ENCODE measurements around the gene MYRIP. TPM values are rescaled to one million over a fixed set of nuclear protein-coding genes. Genes with fewer than 3 reads are reported as not detected.

The MYRIP gene
- total and polyA plus RNA-seq, 8 donors = 0.29 to 1.9 (median 0.57) TPM

DNA sequence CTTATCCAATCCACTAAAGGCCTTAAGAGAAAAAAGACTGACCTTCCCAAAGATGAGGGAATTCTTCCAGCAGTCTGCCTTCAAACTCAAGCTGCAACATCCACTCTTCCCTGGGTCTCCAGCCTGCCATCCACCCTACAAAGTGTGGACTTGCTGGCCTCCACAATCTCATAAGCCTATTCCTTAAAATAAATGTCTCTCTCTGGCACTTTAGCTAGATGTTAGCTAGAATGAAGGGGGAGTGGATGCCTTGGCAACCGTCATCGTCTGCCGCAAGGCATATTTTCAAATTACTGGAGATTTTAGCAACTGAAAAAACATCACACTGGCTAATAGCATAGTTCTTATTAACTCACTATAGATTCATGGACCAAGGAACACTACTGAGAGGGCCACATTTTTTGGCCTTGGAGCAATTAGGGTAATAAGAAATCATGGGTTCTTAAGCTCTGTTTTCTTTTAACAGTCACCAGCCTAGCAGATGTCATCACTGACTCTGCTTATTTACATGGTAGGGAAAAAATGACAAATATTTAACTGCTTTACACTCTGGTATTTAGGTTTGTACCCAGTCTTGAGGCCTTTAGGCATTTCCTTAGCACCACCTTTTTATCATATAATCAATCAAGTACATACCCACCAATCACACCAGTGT, 245.3 kb downstream of the MYRIP start:
- ATAC-seq (no peak), DNase-seq (no peak)
- Histone ChIP-seq H3K4me1 (no peaks in the 10 kb centered on the region), H3K9me3 (peaks cover 0 to 16% of the 10 kb centered on the region in 2 donors), H3K36me3 (no peaks in the 10 kb centered on the region), H3K4me3 (no peak overlapping the region), H3K27me3 (no peaks in the 10 kb centered on the region), H3K27ac (no peak overlapping the region)
- intact Hi-C loops (cut with DNase I) = no loop called here
- no peak for TF ChIP-seq CTCF (IDR thresholded peaks at IDR 0.05)

- H3K27me3 ChIP-seq = no peaks in the 10 kb centered on the region
- no peak for TF ChIP-seq CTCF (IDR thresholded peaks at IDR 0.05)
- DNase-seq (no peak), ATAC-seq (no peak)
- no peak overlapping the region for H3K27ac ChIP-seq
- no peaks in the 10 kb centered on the region for H3K4me1 ChIP-seq
- no peaks in the 10 kb centered on the region for H3K36me3 ChIP-seq
- intact Hi-C loops (cut with DNase I) = no loop called here
- H3K4me3 ChIP-seq = no peak overlapping the region
- H3K9me3 ChIP-seq = peaks cover 0 to 9% of the 10 kb centered on the region in 2 donors
These were observed 246.0 kb downstream of the MYRIP start for GRCh38 chr3:40055361-40055760.

- DNase-seq = no peak
- ATAC-seq = no peak
- Histone ChIP-seq H3K27me3 (no peaks in the 10 kb centered on the region), H3K4me3 (no peak overlapping the region), H3K27ac (no peak overlapping the region), H3K9me3 (peaks cover 0 to 3% of the 10 kb centered on the region in 2 donors), H3K36me3 (no peaks in the 10 kb centered on the region), H3K4me1 (no peaks in the 10 kb centered on the region)
- intact Hi-C loops (cut with DNase I) = no loop called here
- TF ChIP-seq CTCF (IDR thresholded peaks at IDR 0.05) = no peak
These were observed 246.5 kb downstream of the MYRIP start for GRCh38 chr3:40055956-40056355.

GRCh38 chr3:40057077-40057476, 247.7 kb downstream of the MYRIP start:
- Histone ChIP-seq H3K4me1 (no peaks in the 10 kb centered on the region), H3K27me3 (no peaks in the 10 kb centered on the region), H3K9me3 (no peaks in the 10 kb centered on the region), H3K27ac (no peak overlapping the region), H3K36me3 (no peaks in the 10 kb centered on the region), H3K4me3 (no peak overlapping the region)
- intact Hi-C loops (cut with DNase I) = no loop called here
- ATAC-seq (no peak), DNase-seq (no peak)
- TF ChIP-seq CTCF (IDR thresholded peaks at IDR 0.05) = no peak

DNA sequence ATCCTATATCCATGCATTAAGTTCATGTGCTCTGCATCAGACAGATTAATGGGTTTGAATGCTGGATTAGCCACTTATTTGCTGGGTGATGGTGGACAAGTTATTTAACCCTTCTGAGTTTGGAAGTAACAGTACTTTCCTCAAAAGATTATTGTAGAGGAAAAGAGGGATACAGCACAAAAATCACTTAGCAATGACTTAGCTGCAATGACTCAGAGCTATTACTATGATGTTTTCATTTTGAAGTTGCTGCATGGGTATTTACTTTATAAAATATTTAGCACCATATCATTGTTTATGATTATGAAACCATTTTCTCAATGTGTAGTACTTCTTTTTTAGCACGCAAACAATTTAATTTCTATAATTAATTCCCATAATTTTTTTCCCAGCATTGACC, 248.4 kb downstream of the MYRIP start:
- intact Hi-C loops (cut with DNase I) = no loop called here
- Histone ChIP-seq H3K27ac (no peak overlapping the region), H3K4me1 (no peaks in the 10 kb centered on the region), H3K36me3 (no peaks in the 10 kb centered on the region), H3K9me3 (no peaks in the 10 kb centered on the region), H3K4me3 (no peak overlapping the region), H3K27me3 (no peaks in the 10 kb centered on the region)
- ATAC-seq (no peak), DNase-seq (no peak)
- no peak for TF ChIP-seq CTCF (IDR thresholded peaks at IDR 0.05)
